IPS DF 4.7 (cell line): ENCODE results near the gene CSF1.

ENCODE experiments used
- DNase-seq: peaks from one replicate; pipeline ENCODE4 v3.0.0-alpha.2; 2013; ENCODE audit warnings: low spot score; ENCODE audit errors: extremely low read depth

The CSF1 gene

DNA sequence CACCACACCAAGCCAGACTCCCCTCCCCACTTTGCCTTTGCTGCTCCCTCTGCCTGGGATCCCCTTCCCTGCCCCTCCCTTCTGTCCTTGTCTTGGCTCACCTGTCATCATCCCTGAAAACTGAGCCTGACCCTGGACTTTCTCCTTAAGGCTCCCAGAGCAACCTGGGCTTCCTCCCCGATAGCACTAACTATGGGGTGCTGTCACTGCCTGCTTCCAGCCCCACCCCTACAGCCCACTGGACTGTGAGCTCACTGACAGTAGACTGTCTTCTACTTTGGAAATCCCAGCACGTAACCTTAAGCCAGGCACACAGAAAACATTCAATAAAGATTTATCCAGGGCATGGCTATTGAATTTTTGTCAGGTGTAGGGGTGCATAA lies 9.5 kb upstream of the CSF1 start:
- no peak for DNase-seq

DNA sequence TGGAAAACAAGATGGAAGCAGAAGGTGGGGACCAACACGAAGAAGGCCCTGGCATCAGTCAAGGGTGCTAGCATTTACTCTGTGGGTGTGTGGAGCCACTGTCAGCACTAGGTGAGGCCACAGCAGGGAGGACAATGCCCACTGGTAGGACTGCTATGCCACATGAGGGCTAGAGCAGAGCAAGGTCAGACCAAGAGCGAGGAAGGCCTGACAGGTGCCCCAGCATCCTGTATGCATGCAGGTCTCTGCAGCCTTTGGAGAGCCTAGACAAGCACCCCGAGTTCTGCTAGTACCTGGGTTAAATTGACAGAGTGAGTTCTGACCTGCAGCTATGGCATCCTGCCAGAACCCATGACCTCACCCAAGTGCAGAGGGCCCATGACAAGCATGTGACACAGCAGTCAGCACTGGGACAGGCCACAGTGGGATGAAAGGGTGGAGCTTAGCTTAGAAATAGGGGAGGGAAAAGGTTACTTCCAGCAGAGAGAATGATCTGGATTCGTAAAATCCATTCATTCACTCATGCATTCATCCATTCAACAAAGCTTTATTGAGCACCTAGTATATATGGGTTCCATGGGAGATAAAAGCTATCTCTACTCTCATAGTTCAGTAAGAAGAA lies 9.0 kb upstream of the CSF1 start:
- no peak for DNase-seq

DNA sequence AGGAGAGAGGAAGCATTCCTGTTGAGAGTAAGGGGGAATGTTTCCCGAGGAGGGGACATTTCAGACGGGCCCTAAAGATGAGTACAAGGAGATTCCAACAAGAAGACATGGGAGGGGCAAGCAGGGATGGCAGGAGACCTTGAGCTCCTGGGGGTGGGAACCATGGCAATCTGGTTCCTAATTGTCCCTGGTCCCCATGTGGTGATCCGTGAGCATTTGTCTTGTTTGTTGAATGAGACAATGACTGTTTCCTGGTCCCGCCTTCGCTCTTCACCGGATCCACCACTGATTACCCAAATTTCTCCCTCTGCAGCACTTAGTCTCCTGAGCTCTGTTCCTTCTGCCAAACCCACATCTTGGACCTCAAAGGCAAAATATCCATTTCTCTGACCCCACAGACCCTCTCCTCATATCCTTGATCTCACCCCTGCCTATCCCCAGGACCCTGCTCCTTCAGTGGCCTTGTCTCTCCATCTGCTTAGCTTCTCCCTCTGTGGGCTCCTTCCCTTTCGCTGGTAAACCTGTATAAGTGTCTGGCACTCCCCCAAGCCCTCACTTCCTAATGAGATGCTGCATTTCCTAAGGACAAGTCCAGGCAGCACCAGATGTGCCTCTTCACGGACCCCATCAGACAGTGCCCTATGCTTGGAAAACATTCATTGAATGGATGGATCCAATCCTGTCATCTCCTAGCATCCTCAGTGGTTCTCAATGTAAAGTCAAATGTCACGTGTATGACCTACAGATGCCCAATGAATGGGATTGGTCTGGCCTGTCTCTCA lies 8.3 kb upstream of the CSF1 start:
- DNase-seq: no peak

DNA sequence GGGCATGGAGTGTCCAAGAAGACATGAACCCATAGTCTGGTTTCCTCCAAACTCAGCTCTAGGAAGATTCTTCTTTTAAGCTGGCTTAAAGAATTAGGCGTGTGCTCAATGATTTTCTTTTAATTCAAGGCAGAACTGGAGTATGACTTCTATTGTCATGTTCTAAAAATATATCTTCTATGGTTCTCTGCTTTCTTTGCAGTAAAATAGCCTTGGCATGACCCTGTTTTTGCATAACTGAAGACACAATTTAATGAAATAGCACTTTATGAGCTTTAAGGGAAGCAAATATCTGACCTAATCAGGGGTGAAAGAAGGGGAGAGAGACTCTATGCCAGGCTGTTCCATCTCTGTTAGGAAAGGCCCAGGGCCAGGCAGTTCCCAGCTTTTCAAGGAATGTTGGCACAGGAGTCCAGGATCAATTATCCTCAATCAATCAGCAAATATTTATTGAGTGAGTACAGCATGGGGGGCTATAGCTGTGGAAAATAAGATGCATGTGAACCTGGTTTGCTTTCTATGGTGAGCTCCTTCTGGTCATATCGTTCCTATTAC lies 7.2 kb upstream of the CSF1 start:
- no peak for DNase-seq

DNA sequence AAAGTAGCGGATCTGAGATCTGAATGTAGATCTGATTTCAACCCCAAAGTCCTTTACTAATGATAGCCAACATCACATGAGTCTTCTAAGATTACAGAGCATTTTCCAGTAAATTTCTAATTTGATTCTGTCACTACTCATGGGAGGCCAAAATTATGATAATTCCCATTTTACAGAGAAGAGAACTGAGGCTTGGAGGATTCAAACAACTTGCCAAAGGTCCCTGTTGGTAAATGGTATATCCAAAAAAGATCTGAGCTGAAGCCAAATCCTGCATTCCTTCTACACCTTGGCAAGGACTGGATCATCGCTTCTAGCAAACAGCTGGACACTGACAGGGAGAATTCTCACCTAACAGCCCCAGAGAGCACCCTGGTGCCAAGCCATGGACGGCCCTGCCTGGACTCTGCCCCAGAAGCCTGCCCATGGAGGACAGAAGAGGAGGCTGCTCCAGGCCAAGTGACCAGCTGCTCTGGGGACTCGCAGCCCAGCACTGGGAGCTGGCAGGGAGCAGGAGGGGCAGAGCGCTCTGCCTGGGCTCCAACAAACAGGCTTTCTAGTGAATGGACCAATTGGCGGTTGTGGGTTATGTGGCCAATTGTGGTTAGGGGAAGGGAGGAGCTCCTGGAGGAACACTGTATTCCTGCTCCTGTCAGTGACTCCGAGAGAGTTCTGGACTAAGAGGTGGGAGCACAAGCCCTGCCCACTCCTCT lies 6.4 kb upstream of the CSF1 start:
- DNase-seq: no peak

DNA sequence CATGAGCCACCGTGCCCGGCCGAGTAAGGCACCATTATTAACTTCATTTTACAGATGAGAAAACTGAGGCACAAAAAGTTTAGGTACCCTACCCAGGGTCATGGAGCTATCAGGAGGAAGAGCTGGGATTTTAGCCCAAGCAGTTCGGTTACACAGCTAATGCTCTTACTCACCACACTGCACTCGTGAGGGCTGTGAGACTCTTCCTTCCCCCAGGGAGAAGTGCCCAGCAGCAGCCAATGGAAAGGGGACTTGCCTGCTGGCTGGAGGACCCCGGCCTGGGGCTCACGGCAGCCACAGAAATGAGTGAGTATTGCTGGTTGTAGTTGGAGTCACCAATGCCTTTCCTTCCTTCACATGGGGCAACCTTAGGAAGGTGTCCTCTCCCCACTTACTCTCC lies 5.2 kb upstream of the CSF1 start:
- no peak for DNase-seq

DNA sequence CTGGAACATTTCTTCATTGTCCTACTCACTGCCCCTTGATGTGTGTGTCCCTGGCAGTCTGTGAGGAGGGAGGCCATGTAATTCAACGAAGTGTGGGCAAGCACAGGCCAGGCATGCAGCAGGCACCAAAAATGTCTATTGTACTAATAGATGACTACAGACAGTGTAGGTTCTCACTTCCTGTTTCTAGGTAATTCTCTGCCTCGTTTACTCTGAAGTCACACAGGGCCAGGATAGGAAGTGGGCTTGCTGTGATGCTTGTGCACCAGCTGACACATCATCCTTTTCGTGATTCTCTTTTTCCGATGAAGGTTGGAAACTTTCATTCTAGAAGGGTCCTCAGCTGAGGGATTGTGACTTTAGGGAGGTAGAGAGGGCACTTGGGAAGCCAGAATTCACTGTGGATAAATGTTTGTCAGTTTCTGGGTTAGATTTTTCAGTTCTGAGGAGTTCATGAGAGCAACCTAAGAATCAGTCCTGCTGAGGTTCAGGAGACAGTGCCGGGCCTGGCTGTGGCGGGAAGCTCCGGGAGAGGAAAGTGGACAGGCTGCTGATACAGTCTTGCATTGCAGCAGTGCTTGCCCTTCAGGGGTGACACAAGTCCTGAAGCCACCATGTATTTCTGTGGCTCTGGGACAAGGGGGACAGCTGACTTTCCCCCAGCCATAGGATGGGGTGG lies 4.3 kb upstream of the CSF1 start:
- DNase-seq: no peak

DNA sequence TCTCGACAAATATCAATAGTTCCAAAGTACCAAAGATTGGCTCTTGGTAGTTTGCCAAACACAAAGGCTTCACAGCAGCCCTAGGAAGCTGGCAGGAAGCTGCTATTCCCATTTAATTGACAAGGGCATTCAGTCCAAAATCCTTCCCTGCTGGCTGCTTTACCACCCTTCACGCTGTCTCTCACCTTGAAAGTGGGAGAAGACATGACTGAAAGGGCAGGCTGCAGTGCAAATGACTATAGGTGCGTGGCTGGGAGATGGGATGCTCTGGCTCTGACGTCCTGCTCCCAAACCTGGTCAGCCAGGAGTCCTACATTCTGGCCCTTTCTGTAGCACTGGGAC lies 3.8 kb upstream of the CSF1 start:
- DNase-seq: no peak

DNA sequence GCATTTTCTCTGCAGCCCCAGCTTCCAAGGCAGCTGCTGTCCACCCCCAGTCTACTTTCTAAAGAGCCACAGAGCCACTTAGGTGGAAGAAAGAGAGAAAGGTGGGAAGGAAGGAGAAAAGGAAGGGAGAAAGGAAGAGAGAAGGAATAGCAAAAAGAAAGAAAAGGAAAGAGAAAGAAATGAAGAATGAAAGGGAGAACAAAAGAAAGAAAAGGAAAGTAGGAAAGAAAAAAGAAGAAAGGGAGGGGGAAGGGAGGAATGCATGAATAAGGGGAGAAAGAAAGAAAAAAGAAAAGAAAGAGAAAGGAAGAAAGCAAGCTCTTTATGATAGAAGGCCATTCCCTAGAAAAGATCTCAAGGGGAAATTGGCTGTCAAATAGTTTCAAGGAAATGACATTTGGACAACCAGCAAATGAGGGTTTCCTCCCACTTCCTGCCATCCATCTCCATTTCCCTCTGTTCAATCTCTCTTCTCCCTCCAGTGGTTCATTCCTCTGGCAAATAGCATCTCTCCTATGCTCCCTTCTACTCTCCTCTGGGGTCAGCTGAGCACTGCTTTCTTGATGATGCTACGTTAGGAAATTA lies 3.4 kb upstream of the CSF1 start:
- DNase-seq: no peak

DNA sequence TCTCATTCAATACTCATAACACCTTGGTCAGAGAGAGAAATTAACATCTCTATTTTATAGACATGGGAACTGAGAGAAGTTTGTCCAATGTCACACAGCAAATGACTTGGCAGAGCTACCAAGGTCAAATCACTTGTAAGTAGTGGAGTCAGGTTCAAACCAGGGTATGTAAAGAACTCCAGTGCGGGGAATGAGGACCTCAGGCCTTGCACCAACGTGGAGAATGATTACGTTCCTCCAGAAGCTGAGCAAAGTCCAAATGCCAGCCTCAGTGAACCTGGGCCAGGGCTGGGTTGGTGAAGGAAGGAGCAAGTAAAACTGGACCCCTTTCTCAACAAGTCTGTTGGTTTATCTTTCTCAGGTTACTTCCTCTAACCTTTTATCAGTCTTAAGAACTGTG lies 1.8 kb upstream of the CSF1 start:
- no peak for DNase-seq

DNA sequence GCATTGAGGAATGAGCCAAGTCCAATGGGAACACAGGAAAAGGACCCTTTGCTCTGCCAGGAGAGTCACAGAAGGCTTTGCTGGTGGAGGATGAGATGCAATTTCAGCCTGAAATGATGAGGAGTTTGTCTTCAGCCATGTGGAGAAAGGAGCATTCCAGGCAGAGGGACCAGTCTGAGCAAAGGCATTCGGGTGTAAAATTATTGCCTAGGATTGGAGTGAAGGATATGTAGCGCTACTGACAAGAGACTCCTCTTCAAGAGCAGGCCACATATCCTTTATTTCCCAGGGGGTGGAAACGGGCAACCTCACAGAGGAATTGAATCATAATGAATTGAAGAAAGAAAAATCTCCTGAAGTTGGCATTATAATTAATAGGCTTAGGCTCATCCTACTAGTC lies 1.1 kb upstream of the CSF1 start:
- no peak for DNase-seq

DNA sequence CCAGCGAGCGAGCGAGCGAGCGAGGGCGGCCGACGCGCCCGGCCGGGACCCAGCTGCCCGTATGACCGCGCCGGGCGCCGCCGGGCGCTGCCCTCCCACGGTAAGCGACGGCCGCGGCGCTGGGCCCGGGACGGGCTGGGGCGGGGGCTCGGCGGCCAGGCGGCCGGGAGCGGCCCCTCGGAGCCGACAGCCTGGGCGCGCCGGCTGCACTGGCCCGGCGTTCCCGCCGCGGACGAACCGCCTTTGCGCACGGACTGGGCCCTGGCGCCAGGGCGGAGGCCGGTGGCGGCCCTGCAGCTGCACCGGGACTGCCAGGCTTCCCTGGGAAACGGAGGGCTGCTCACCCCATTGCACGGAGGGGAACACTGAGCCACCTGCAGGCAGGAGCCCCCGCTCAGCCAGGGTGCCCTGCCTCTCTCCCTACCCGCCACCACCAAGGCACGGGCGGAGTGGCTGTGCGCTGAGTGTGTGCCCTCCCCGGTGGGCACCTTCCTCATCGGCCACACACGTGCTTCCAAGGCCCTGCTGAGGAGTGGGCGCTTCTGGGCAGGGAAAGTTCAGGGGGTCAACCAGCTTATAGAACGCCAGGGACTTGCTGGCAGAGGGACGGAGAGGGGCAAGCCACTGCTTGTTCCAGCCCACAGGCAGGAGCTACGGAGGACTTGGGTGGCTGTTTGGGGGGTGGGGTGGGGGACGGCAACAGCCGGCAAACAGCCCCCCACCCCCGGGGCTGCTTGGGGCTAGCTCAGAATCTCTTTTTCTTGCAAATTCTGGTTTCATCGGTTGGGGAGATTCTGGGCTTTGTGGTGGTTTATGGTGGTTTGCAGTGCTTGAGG lies 532 bp downstream of the CSF1 start:
- DNase-seq: no peak

DNA sequence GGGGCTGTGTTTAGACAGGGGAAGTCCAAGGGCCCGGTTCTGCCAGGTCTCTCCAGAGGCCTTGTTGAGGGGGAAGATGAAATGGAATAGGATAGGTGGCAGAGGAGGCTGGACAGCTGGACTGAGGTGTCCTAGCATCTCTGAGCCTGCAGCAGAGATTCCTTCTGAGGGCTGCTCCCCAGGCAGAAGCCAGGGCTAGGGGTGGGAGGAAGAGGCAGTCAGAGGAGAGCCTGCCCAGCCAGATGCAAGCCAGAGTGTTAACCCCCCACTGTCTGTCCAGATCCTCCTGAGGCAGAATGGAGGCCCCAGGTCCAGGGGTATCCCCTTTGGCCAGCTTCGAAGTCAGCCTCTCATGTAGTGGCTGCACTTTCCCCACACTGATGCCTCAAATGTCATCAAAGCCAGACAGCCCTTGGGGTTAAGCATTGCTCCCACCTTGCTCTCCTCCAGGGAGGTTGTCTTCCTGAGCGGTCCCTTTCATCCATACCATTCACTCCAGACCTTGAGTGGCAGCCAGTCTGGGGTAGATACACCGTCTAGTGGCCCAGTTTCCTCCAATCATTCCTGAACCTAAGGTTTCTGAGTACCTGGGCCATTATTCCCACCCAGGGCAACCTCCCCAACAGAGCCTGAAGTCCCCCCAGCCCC lies 1.7 kb downstream of the CSF1 start:
- DNase-seq: no peak

DNA sequence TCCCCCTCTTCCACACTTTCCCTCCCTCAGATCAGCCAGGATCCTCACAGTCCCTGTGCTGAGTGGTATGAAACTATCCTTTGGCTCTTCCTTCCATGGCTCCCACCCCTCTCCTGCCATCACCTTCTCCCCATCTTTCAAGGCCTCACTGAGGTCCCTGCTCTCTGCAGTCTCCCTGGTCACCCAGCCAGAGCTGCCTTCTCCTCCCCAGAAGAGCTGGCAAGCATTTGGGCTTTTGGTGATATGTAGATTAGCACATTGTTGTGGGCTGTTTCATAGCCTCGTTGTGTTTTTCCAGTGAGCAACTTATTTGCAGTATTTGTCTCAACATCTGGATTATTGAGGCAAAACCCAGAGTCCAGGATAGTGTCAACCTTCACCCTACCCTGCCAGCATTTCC lies 2.2 kb downstream of the CSF1 start:
- DNase-seq: no peak

DNA sequence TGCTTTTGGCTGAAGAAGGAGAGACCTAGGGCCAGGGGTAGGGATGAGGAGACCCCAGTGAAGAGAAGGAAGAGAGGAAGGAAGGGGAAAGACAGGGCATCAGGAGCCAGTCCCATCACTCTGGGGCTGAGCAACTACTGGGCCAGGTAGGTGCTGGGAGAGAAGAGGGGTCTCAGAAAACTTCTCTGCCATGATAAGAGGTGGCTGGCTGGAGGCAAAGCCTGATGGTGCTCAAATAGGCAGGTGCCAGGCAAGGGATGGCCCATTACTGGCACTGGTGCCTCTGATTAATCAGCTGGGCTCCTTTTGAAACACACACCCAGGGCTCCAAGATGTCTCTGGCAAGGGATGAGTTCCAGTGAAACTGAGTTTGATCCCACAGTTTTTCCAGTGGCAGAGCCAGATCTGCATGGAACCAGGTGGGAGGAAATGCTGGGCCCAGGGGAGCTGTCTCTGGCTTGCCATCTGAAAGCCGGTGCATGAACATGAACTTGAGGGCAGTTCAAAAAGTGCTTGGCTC lies 2.8 kb downstream of the CSF1 start:
- DNase-seq: no peak

DNA sequence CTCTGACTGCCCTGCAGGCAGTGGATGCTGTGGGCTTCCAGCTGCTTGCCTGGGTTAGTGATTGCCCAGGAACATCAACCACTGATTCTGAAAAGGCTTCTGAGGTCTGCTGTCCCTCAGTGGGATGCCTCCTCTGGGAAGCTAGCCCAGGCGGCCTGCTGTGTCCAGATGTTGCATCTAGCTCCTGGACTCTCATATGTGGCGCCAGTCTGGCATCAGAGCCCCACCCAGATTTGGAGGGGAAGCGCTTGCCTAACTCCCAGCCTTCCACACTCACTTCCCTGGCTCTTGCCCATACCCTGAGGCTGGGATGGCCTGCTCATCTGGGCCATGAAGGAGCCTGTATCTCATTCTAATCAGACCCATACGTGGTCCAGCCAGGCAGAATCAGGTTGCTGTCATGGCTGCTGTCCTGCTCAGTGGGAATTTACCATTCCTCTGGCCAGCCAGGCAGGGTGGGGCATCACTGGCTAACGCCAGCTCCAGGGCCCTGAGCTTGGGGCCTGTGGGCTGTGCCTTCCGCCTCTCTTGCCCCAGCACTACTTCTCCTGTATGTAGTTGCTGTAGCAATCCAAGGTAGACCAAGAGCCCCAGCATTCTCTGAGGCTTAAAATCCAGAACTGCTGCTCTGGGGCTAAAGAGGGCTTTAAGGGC lies 4.1 kb downstream of the CSF1 start:
- DNase-seq: no peak

DNA sequence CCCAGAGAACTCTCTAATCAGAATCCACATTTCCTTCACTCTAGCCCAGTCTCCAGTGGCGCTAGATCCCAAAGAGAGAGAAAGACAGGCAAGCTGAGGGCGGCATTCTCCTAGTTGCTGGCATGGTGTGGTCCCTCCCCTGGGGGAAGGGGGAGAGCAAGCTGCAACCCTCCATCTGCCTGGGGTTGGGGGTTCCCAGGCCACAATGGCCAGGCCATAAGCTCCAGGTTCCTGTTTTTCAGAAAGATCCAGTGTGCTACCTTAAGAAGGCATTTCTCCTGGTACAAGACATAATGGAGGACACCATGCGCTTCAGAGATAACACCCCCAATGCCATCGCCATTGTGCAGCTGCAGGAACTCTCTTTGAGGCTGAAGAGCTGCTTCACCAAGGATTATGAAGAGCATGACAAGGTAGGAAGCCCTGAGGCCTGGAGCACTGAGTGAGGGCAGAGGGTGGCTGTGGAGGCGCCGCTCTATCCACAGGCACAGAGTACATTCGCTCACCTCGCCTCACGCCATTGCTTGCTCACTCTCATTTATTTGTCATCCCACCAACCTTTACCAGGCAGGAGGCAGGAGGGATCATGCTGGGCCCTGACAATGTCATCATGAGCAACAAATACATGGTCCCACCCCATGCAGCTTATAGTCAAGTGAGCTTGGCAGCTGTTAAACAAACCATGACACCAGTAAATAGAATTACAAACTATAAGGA lies 6.6 kb downstream of the CSF1 start:
- DNase-seq: no peak

DNA sequence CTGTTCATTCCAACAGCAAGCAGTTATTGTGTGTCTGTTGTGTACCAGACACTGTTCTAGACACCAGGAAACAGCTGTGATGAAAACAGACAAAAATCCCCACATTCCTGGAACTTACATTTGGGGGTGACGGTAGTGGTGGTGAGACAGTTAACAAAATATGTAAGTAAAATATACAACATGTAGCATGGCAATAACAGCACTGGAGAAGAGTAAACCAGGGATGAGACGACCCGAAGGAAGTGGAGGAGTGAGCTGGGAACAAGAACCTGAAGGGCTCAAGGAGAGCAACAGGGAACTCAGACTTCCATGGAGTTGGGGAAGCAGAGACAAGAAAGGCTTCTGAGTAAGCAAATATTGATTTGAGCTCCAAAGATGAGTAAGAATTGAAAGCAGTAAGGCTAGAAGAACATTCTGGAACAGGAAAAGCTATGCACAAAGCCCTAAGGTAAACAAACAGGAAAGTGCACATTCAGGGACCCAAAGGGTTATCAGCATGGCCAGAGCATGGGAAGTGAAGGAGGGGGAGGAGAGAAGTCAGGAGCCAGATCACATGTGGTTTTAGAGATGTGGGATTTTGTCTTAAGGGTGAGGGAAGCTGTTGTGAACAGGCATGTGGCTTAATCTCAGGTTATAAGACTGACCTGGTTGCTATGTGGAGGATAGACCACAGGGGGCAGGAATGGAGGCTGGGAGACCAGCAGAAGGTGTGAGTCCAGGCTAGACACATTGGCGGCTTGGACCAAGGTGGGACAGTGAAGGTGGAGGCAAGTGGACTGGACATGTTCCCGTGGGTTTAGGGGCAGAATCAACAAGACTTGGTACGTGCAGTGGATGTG lies 7.3 kb downstream of the CSF1 start:
- DNase-seq: no peak
